GM18858 (cell line): ENCODE measurements around the gene TMEM59L.
A peak's percentile ranks its signal among the peaks of the same experiment; 100 is the strongest.

ENCODE experiments used
- ATAC-seq: cut with Tn5 transposase; IDR thresholded peaks from one replicate; pipeline ENCODE4 v1.9.1; 2021; ENCODE audit not compliant: unreplicated experiment

Gene TMEM59L

DNA sequence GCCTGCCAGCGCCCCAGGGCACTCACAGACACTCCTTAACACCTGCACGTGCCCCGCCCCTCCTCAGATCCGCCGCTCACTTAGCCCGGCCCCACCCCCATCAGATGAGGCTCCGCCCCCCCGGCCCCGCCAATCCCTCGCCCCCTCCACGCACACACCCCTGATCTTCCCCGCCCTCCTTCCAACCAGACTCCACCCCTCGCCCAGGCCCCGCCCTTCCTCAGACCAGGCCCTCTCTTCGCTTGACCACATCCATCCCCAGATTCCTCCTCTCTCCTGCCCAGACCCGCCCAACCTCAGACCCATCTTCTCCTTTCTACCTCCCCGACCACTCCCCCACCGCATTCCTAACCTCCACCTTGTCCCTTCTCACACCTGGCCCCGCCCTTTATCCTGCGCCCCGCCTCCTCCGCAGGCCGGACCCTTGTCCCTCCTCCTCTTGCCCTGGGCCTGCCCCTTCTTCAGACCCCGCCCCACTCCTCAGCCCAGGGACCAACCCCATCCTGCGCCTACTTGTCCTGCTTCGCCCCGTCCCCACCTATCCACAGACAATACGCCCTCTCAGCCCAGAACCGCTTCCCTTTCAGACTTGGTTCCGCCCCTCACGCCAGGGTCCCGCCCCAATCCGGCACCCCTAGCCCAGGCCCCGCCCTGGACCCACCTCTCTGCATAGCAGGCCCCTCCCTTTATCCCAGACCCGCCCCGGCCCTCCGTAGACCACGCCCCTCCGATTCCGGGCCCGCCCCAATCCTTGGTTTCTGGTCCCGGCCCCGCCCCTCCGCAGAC, 23.7 kb downstream of the TMEM59L start:
- peak; percentile 62 for ATAC-seq

DNA sequence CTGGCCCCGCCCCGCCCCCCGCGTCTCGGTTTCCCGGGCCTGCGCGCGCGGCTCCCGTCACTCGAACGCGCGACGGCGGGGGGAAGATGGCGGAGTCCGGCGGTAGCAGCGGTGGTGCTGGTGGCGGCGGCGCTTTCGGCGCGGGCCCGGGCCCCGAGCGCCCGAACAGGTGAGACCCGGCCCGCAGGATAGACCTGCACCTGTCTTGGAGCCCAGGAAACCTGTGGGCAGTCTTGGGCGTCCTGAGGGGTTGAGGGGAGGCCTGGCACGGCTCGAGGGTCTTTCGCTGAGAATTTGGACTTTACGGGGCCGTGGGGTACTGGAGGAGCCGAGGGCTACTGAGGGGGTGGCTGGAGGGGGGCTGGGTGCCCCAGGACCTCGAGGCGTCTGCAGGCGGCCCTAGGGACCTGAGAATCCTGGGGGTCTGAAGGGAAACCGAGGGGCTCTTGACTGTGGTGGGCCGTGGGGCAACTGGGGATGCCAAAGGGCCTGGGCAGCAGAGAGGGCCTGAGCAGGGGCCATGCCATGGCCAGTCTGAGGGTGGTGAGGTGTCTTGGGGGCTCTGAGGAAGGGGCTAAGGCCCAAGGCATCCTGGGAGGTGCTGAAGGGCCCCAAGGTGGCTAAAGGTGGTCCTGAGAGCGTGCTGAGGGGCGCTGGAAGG, 24.4 kb downstream of the TMEM59L start, which contains the start of gene KLHL26:
TSS of gene KLHL26 (plus strand) at position 60 of the 661 bp plus-strand sequence. CDS start at position 87, 27 bp downstream.
- peak; percentile 7 for ATAC-seq

DNA sequence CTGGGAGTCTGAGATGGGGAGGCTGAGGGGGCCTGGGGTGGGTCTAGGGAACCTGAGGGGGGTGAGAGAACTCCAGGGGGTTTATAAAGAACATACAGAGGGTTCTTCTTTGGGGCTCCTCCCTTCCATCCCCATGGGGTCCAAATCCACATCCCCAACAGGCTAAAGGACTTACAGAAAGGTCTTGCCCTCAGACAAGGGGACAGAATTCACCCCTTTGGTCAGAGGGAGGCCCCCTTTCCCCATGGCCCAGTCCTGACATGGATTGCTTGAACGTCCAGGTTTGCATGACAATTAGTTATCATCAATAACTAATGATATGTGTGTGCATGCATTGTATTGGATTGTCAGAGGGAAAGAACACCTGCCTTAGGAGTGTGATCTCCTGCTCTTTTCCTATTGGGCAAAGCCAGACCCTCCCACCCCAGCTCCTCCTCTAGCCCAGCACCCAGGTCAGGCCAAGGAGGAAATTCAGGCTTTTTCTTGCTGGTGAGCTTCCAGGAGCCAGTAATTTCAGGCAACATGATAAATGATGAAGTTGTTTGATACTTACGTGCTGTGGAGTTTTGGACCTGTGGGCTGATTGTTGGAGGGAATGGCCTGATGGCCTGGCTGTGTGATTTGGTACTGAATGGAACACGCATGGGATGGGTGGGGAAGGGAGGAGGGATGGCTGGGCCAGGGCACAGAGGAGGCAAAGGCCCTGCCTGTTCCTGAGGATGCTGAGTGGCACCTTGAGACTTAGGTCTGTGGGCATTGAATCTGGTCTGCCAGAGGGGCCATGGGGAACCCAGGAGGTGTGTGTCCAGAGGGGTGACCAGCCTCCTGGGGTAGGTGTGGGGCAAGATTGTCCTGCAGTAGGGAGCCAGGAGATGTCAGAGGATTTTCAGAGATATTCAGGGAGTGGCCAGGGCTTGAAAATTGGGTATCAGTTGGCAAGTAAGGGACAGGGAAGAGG, 25.3 kb downstream of the TMEM59L start:
- no peak for ATAC-seq

DNA sequence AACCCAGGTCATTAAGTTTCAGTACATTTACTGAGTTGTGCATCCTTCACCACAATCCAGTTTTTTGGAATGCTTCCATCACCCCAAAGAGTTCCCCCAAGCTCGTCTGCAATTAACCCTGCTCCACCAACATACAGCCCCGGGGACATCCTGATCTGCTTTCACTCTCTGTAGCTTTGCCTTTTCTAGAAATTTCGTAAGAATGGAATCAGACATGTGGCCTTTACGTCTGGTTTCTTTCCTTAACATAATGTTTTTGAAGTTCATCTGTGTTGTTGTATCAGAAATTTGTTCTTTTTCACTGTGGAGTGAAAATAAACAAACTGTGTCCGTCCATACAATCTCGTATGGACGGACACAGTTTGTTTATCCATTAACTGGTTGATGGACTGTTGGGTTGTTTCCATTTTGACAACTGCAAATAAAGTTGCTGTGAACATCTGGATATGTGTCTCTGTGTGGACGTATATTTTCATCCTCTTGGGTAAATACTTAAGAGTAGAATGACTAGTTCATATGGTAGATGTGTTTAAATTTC, 27.1 kb downstream of the TMEM59L start:
- ATAC-seq: no peak

DNA sequence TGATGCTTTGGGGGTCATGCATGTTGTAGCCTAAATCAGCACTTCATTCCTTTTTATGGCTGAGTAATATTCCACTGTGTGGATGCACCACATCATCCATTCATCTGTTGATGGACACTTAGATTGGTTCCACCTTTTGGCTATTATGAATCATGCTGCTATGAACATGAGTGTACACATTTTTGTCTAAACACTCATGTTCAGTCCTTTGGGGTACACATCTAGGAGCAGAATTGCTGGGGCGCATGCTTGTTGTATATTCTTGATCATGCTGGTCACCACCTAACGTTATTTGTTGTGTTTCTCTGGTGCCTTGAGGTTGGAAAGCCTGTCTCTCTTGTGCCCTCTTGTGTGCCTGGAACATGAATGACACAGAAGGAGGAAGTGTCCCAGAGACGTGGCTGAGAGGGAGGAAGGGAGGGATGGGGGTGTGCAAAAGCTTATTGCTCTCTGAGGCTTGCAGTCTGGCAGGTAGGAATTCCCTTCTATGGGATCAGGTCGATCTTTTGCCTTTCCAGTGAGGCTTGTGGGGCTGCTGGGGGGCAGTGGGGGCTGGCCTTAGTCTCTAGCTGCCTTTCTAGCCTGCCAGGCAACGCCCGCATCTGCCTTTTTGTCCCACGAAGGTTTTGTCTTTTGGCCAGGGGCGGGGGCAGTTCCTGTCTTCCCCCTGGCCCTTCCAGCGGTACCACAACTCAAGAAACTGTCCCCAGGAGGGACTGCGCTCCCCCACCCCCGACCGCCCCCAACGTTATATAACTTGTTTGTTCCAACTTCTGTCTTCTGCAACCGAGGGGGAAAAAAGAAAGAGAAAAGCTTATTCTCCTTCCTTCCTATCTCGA, 31.7 kb downstream of the TMEM59L start:
- ATAC-seq: no peak

DNA sequence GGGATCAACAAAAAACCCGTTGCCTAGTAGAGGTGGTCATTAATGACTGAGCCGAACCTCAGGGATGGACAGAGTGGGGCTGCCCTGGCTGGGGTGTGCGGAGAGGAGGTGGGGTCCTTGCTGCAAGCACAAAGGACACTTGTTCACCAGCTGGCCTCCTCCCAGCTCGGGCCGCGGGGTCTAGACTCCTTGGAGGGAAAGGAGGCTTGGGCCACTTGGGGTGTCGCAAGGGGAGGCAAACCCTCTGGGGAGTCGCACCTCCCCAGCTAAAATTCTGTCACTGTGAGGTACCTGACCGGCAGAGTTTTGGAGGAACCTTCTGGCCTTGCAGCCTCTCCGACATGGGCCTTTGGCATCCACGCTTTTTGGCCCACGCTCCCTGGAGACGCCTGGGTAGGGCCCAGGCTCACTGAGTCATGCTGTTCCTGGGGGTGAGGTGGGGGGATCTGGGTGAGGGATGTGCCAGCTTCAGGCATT, 32.4 kb downstream of the TMEM59L start:
- ATAC-seq: no peak

DNA sequence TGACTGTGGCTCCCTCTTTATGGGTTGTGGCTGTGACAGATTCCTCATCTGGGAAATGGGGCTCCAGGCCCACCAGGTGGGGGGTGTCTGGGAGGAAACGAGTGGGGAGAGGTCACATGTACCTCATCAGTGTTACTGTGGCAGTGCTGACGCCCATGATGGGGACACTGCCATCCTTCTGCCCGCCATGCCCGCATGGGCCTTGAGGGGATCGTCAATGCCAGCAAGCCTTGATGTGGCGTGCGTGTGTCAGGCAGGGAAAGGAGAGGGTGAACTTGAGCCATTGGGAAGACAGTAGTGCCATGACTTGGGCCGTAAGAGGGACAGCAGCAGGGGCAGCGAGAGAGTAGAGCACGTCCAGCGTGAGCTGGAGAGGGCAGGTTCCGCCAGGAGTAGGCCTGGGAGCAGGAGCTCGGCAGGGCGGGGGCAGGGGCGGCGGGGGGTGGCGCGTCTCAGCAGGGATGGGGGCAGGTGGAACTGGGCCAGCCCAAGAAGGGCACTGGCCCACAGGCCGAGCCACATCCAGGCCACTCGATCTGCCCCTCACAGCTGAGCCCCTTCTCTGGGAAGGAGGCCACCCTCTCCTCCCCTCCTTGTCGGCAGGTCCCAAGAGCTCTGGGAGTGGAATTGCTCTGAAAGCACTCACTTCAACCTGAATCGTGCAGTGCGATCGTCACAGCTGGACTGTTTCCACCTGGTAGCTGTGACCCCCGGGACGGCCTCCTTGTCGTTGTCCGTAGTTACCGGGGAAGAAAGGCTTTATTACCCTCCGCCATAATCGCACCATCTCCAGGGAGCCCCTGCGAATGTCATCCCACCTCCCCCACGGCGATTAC, 34.1 kb downstream of the TMEM59L start:
- ATAC-seq: no peak

DNA sequence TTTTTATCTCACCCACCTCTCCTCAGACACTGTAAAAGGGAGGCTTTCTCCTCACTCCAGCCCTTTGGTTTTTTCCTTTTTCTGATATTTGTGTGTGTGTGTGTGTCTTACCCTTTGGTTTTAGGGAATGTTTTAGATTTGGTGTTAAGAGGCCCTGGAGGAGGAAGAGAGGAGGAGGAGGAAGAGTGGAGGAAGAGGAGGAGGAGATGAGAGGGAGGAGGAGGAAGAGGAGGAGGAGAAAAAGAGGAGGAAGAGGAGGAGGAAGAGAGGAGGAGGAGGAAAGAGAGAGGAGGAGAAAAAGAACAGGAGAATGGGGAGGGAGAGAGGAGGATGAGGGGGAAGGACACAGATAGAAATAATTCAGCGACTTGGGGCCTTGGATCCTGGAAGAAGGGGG, 34.7 kb downstream of the TMEM59L start:
- no peak for ATAC-seq

DNA sequence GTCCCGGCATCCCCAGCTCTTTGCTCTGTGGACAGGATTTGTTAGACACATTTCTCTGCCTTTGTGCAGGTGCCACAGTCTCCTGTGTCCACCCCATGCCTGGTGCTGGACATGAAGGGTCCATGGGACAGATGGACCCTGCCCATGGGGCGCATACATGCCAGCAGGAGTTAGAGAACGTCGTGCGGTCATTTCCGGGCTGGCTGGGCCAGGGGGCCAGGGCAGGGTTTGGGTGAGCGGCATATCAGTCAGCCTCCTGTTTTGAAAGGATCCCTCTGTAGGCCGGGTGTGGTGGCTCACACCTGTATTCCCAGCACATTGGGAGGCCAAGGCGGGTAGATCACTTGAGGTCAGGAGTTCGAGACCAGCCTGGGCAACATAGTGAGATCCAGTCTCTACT, 35.1 kb downstream of the TMEM59L start:
- ATAC-seq: no peak

DNA sequence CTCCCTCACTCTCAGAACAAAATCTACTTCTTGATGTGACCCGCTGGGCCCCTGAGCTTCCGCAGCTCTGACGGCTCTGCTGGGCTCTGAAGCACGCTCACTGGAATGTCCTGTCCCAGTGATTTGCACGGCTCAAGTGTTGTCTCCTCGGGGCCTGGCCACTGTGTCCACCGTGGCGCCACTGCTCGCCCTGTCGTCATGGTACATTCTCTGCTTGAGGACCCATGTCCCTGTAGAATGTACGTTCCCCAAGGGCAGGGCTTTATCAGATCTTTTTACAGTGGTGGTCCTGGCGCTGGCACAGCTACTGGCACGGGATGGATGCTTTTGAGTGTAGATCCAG, 36.3 kb downstream of the TMEM59L start:
- no peak for ATAC-seq

DNA sequence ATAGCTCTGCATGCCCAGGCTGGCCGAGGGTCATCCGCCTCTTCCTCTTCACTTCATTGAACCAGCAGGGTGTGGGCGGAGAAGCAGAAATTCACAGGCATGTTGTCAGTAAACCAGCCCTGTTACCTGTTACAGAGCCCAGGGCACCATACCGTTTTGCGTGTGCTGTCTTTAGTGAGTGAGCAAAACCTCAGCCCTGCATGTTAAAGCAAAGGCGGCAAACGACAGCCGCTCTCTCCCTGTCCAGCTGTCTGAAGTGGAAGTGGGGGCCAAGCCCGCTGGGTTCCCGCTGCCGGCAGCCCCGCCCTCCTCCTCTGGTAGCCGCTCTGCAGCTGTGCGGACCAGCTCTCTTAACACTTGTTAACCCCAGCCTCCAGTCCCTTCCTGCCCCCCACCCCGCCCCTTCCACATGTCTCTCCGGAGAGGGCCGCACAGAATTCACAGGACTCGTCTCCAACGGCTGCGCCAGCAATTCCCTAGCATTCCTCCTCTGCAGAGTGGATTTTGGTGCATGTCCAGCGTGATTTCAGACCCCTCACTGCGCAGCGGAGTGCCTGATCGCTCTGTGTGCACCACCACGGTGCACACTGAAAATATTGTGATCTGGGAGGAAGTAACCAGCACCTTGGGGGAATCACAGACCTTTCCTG, 36.8 kb downstream of the TMEM59L start:
- no peak for ATAC-seq

DNA sequence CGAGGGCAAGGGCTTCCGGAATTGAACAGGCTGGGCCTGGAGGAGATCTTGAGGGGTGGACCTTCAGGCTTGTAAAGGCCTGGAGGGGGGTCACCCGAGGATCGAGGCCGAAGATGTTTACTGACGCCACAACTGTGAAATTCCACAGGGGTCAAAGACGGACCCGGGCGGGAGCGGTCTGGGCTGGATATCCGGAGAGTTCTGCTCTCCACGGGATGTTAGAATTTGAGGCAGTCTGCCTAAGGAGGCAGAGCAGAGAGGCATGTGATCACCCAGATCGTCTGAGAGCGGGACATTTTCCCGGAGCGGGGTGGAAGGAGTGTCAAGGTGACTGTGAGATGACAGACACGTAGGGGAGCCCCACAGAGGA, 37.3 kb downstream of the TMEM59L start:
- no peak for ATAC-seq

DNA sequence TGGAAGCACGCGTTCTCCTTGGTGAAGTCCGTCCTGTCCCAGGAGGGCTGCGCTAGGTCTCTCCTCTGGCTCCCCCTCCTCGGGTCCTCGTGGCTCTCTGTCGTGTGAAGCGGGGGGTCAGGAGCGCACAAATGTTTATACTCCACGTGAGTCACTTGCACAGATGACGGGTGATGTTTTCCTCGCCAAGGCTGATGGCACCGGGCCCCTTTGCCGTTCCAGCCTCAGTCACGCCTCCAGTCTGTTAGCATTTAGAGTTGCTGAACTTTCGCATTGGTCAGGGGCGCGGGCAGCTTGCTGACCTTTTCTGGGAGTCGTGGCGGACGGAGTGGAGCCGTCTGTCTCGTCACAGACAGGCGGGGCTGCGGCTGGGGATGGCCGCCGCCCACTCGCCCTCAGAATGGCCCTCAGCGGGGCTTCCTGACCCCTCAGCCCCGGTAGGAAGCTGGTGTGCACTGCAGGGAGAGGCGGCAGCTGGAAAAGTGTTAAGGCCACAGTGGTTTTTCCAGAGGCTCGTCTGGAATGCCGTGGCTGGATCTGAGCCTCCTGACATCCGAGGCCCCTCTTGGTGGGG, 37.9 kb downstream of the TMEM59L start:
- ATAC-seq: no peak

DNA sequence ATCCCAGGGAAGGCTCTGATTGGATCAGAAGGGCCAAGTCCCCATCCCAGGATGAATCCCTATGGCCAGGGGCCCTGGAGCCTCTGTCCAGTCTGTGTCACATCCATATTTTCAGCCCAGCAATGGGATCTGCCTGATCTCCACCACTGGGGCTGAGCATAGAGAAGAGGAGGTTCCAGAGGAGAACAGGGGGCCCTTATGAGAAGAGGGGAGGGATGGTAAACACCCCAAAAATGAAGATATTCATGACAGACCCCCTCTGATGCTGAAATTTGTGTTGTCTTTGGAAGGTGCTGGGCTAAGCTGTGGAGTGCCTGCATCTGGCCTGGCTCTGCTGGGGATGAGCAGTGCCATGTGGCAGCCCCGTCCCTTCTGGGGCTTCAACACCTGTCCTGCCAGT, 38.6 kb downstream of the TMEM59L start:
- ATAC-seq: no peak

DNA sequence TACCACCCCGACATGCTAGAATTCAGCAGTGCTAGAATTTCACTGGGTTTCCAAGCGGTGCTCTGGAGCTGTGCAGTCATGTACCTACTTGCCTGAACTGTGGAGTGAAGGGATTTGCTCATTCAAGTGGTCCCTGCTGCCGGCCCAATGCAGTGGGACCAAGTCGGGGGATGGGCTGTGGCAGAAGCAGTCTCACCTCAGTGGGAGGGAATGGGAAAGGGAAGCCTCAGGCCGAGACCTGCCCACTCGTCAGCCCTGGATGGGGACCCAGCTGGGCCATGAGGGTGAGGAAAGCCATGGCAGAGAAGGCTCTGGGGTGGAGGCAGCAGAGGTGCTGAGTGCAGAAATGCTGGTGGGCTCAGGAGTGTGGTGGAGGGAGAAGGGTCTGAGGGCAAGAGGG, 39.1 kb downstream of the TMEM59L start:
- no peak for ATAC-seq

DNA sequence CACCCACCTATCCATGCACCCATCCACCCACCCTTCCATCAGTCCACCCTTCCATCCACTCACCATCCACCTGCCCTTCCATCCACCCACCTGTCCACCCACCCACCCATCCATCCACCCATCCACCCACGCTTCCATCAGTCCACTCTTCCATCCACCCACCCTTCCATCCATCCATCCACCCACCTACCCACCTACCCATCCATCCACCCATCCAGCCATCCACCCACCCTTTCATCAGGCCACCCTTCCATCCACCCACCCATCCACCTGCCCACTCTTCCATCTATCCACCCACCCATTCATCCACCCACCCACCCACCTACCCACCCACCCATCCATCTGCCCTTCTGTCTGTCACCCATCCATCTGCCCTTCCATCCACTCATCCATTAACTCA, 41.2 kb downstream of the TMEM59L start:
- no peak for ATAC-seq

DNA sequence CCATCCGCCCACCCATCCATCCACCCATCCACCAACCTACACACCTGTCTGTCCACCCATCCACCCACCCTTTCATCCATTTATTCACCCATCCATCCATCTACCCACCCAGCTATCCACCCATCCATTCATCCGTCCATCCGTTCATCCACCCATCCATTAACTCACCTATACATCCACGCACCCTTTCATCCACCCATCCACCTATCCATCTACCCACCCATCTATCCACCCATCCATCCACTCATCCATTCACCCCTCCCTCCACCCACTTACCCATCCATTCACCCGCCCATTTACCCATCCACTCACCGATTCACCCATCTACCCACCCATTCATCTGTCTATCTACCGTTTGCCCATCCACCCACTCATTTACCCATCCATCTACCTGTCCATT, 41.8 kb downstream of the TMEM59L start:
- ATAC-seq: no peak

DNA sequence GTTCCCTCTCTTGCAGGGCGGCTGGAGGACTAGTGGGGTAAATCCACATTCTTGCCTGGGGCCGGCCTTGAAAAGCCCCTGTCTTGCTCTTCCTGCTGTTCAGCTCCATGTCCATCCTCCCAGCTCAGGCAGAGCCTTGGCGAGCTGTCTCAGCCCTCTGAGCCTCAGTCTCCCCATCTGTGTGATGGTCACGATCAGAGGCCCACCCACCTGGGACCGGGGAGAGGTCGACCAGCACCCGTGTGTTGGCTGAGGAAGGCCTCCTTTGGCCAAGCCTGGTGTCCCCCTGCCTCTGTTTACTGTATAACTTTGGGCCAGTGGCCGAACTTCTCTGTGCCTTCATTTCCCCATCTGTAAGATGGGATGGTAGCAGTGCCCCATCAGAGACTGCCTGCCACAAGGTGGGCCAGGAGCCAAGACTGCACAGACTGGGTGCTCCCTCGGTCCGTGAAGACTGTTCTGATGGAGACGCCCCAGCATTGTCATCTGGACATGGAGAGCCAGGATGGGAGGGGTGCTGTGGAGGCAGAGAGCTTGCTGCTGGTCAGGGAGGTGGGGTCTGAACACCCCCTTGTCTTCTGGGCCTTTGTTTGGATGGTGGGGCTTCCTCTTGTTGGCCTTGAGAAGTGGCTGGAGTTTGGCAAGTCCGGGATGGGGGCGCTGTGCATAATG, 42.6 kb downstream of the TMEM59L start:
- ATAC-seq: no peak
